ENCODE results near the gene BET1L.

Gene BET1L

GRCh38 chr11:208917-209260 lies 1.7 kb upstream of the BET1L start:
- Histone ChIP-seq H2AFZ (ENCODE audit: low read depth, low read length) (no peak overlapping the region), H3K4me1 (ENCODE audit: low read length) (peaks cover 21% of the 10 kb centered on the region), H3K27ac (ENCODE audit: low read length) (peak overlapping the region; percentile 97), H3K4me3 (ENCODE audit: low read length) (peak overlapping the region; percentile 95), H4K20me1 (ENCODE audit: insufficient read depth, low read length) (peaks cover 16% of the 10 kb centered on the region), H3K27me3 (ENCODE audit: low read depth, low read length) (no peaks in the 10 kb centered on the region), H3K9ac (ENCODE audit: low read length) (peak overlapping the region; percentile 99), H3K36me3 (replicated peaks; ENCODE audit: low read depth, low read length) (peaks cover 53% of the 10 kb centered on the region), H3K4me2 (ENCODE audit: low read length) (peak overlapping the region; percentile 90), H3K79me2 (ENCODE audit: low read length) (peaks cover 52% of the 10 kb centered on the region), H3K9me3 (ENCODE audit: insufficient read depth, low read length) (no peaks in the 10 kb centered on the region)
- TF ChIP-seq EZH2phosphoT487 (IDR thresholded peaks at IDR 0.05; ENCODE audit: low read depth) (no peak), CTCF (IDR thresholded peaks at IDR 0.05; ENCODE audit: low read depth, low read length) (no peak)

GRCh38 chr11:208181-208916 lies 1.1 kb upstream of the BET1L start:
- H4K20me1 ChIP-seq (ENCODE audit: insufficient read depth, low read length) = peaks cover 16% of the 10 kb centered on the region
- no peak overlapping the region for H2AFZ ChIP-seq (ENCODE audit: low read depth, low read length)
- H3K9ac ChIP-seq (ENCODE audit: low read length) = peak overlapping the region; percentile 99
- H3K36me3 ChIP-seq (replicated peaks; ENCODE audit: low read depth, low read length) = peaks cover 53% of the 10 kb centered on the region
- peak overlapping the region; percentile 95 for H3K4me3 ChIP-seq (ENCODE audit: low read length)
- peak overlapping the region; percentile 97 for H3K27ac ChIP-seq (ENCODE audit: low read length)
- H3K4me2 ChIP-seq (ENCODE audit: low read length) = peak overlapping the region; percentile 90
- H3K4me1 ChIP-seq (ENCODE audit: low read length) = peaks cover 21% of the 10 kb centered on the region
- H3K79me2 ChIP-seq (ENCODE audit: low read length) = peaks cover 52% of the 10 kb centered on the region
- no peaks in the 10 kb centered on the region for H3K9me3 ChIP-seq (ENCODE audit: insufficient read depth, low read length)
- H3K27me3 ChIP-seq (ENCODE audit: low read depth, low read length) = no peaks in the 10 kb centered on the region
- TF ChIP-seq EZH2phosphoT487 (IDR thresholded peaks at IDR 0.05; ENCODE audit: low read depth) (no peak), CTCF (IDR thresholded peaks at IDR 0.05; ENCODE audit: low read depth, low read length) (no peak)

GRCh38 chr11:207863-208180 lies 623 bp upstream of the BET1L start:
- Histone ChIP-seq H3K9me3 (ENCODE audit: insufficient read depth, low read length) (no peaks in the 10 kb centered on the region), H3K4me2 (ENCODE audit: low read length) (peak overlapping the region; percentile 90), H3K9ac (ENCODE audit: low read length) (peak overlapping the region; percentile 99), H2AFZ (ENCODE audit: low read depth, low read length) (no peak overlapping the region), H3K79me2 (ENCODE audit: low read length) (peaks cover 52% of the 10 kb centered on the region), H3K36me3 (replicated peaks; ENCODE audit: low read depth, low read length) (peaks cover 48% of the 10 kb centered on the region), H4K20me1 (ENCODE audit: insufficient read depth, low read length) (peaks cover 16% of the 10 kb centered on the region), H3K27me3 (ENCODE audit: low read depth, low read length) (no peaks in the 10 kb centered on the region), H3K27ac (ENCODE audit: low read length) (peak overlapping the region; percentile 97), H3K4me1 (ENCODE audit: low read length) (peaks cover 21% of the 10 kb centered on the region), H3K4me3 (ENCODE audit: low read length) (peak overlapping the region; percentile 95)
- TF ChIP-seq EZH2phosphoT487 (IDR thresholded peaks at IDR 0.05; ENCODE audit: low read depth) (no peak), CTCF (IDR thresholded peaks at IDR 0.05; ENCODE audit: low read depth, low read length) (no peak)

- peak overlapping the region; percentile 97 for H3K27ac ChIP-seq (ENCODE audit: low read length)
- no peak overlapping the region for H2AFZ ChIP-seq (ENCODE audit: low read depth, low read length)
- H3K36me3 ChIP-seq (replicated peaks; ENCODE audit: low read depth, low read length) = peaks cover 40% of the 10 kb centered on the region
- no peaks in the 10 kb centered on the region for H3K9me3 ChIP-seq (ENCODE audit: insufficient read depth, low read length)
- peaks cover 21% of the 10 kb centered on the region for H3K4me1 ChIP-seq (ENCODE audit: low read length)
- H4K20me1 ChIP-seq (ENCODE audit: insufficient read depth, low read length) = peaks cover 16% of the 10 kb centered on the region
- H3K4me2 ChIP-seq (ENCODE audit: low read length) = peak overlapping the region; percentile 84
- H3K27me3 ChIP-seq (ENCODE audit: low read depth, low read length) = no peaks in the 10 kb centered on the region
- peak overlapping the region; percentile 95 for H3K4me3 ChIP-seq (ENCODE audit: low read length)
- H3K9ac ChIP-seq (ENCODE audit: low read length) = peak overlapping the region; percentile 79
- TF ChIP-seq CTCF (IDR thresholded peaks at IDR 0.05; ENCODE audit: low read depth, low read length) = no peak
- no peak for TF ChIP-seq EZH2phosphoT487 (IDR thresholded peaks at IDR 0.05; ENCODE audit: low read depth)
- peaks cover 52% of the 10 kb centered on the region for H3K79me2 ChIP-seq (ENCODE audit: low read length)
Observed at GRCh38 chr11:206526-207207, 532 bp downstream of the BET1L start.

All from OCI-LY3 (cell line).